ENCODE measurements around the gene TSPYL1.
"Not testable (repeated sequence)": the region's sequence is repeated elsewhere in the genome, so short reads cannot be mapped to it uniquely, and the experiment has no call there.

The TSPYL1 gene

GRCh38 chr6:116279232-116280160, at the start of gene TSPYL1:
TSS of gene TSPYL1 (minus strand) at chr6:116279930. CDS start at chr6:116279830, 100 bp downstream.
- peak; percentile 87 for DNase-seq (ENCODE audit: low read depth in 2 of 2)

GRCh38 chr6:116329156-116329555, 49.4 kb upstream of the TSPYL1 start:
- no peak for DNase-seq (ENCODE audit: low read depth in 2 of 2)

GRCh38 chr6:116328528-116328903, 48.8 kb upstream of the TSPYL1 start:
- DNase-seq (ENCODE audit: low read depth in 2 of 2): no peak

- DNase-seq (ENCODE audit: low read depth in 2 of 2): no peak
Observed at GRCh38 chr6:116327803-116328527, 48.2 kb upstream of the TSPYL1 start.

GRCh38 chr6:116326996-116327395, 47.3 kb upstream of the TSPYL1 start:
- no peak for DNase-seq (ENCODE audit: low read depth in 2 of 2)

- no peak for DNase-seq (ENCODE audit: low read depth in 2 of 2)
Observed at GRCh38 chr6:116326181-116326671, 46.5 kb upstream of the TSPYL1 start.

GRCh38 chr6:116325634-116326132, 46.0 kb upstream of the TSPYL1 start:
- not testable (repeated sequence) for DNase-seq (ENCODE audit: low read depth in 2 of 2)

GRCh38 chr6:116323863-116324262, 44.1 kb upstream of the TSPYL1 start:
- DNase-seq (ENCODE audit: low read depth in 2 of 2): no peak

- not testable (repeated sequence) for DNase-seq (ENCODE audit: low read depth in 2 of 2)
Observed at GRCh38 chr6:116321933-116322332, 42.2 kb upstream of the TSPYL1 start.

- DNase-seq (ENCODE audit: low read depth in 2 of 2): no peak
Observed at GRCh38 chr6:116316772-116317467, 37.2 kb upstream of the TSPYL1 start.

GRCh38 chr6:116314878-116315277, 35.1 kb upstream of the TSPYL1 start:
- no peak for DNase-seq (ENCODE audit: low read depth in 2 of 2)

- no peak for DNase-seq (ENCODE audit: low read depth in 2 of 2)
Observed at GRCh38 chr6:116314218-116314617, 34.5 kb upstream of the TSPYL1 start.

GRCh38 chr6:116313101-116313776, 33.5 kb upstream of the TSPYL1 start:
- no peak for DNase-seq (ENCODE audit: low read depth in 2 of 2)

GRCh38 chr6:116309657-116310056, 29.9 kb upstream of the TSPYL1 start:
- no peak for DNase-seq (ENCODE audit: low read depth in 2 of 2)

- no peak for DNase-seq (ENCODE audit: low read depth in 2 of 2)
Observed at GRCh38 chr6:116309001-116309400, 29.3 kb upstream of the TSPYL1 start.

GRCh38 chr6:116307633-116308032, 27.9 kb upstream of the TSPYL1 start:
- DNase-seq (ENCODE audit: low read depth in 2 of 2): no peak

GRCh38 chr6:116307001-116307400, 27.3 kb upstream of the TSPYL1 start:
- DNase-seq (ENCODE audit: low read depth in 2 of 2): no peak

GRCh38 chr6:116304538-116305097, 24.9 kb upstream of the TSPYL1 start:
- DNase-seq (ENCODE audit: low read depth in 2 of 2): no peak

- no peak for DNase-seq (ENCODE audit: low read depth in 2 of 2)
Observed at GRCh38 chr6:116301104-116301503, 21.4 kb upstream of the TSPYL1 start.

GRCh38 chr6:116300566-116300965, 20.8 kb upstream of the TSPYL1 start:
- DNase-seq (ENCODE audit: low read depth in 2 of 2): no peak

- no peak for DNase-seq (ENCODE audit: low read depth in 2 of 2)
Observed at GRCh38 chr6:116298973-116299372, 19.2 kb upstream of the TSPYL1 start.
